CD1c-positive myeloid dendritic cell (primary cell): ENCODE data around the gene MAP3K5.
"Not testable (repeated sequence)": the region's sequence is repeated elsewhere in the genome, so short reads cannot be mapped to it uniquely, and the experiment has no call there.

ENCODE experiments used
- DNase-seq: peaks from one replicate; pipeline ENCODE4 v3.0.0-alpha.2; 2016; ENCODE audit errors: extremely low spot score

The MAP3K5 gene, protein sequence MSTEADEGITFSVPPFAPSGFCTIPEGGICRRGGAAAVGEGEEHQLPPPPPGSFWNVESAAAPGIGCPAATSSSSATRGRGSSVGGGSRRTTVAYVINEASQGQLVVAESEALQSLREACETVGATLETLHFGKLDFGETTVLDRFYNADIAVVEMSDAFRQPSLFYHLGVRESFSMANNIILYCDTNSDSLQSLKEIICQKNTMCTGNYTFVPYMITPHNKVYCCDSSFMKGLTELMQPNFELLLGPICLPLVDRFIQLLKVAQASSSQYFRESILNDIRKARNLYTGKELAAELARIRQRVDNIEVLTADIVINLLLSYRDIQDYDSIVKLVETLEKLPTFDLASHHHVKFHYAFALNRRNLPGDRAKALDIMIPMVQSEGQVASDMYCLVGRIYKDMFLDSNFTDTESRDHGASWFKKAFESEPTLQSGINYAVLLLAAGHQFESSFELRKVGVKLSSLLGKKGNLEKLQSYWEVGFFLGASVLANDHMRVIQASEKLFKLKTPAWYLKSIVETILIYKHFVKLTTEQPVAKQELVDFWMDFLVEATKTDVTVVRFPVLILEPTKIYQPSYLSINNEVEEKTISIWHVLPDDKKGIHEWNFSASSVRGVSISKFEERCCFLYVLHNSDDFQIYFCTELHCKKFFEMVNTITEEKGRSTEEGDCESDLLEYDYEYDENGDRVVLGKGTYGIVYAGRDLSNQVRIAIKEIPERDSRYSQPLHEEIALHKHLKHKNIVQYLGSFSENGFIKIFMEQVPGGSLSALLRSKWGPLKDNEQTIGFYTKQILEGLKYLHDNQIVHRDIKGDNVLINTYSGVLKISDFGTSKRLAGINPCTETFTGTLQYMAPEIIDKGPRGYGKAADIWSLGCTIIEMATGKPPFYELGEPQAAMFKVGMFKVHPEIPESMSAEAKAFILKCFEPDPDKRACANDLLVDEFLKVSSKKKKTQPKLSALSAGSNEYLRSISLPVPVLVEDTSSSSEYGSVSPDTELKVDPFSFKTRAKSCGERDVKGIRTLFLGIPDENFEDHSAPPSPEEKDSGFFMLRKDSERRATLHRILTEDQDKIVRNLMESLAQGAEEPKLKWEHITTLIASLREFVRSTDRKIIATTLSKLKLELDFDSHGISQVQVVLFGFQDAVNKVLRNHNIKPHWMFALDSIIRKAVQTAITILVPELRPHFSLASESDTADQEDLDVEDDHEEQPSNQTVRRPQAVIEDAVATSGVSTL (N-terminal part only)

DNA sequence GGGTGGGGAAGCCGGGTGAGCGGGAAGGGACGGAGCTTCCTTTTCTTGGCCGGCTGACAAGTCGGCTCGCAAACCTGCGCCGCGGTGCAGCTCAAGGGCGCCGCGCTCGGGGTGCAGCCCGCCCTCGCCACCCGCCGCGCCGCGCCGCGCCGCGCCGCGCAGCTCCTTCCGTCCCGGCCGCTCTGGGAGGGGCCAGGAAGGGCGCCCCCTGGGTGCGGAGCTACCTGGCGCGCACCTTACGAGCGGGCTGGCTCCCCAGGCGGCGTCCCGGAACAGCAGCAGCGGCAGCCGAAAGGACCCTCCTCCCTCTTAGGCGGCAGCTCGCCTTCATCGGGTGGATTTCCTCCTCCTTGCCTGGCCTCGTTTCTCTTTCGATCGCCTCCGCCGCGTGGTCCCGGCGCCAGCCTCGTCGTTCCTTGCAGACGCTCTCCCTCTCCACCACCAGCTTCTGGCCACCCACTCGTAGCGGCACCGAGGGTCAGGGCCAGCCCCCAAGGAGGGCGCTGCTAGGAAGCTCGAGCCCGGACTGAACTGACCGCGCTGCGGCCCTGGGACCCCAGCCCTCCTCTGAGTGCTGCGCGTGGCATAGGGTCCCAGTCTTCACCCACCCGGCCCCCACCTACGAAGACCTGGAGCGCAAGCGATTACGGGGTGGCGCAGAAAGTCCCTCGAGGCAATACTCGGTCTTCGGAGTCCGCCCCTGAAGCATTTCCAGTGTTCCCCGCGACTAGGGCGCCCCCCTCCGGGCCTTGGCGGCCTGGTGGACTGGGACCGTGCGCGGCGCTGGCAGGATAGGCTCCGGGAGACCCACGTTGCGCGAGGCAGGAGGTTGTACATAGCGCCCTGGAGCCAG lies at the start of gene MAP3K5:
Gene MAP3K5, minus strand, starts transcription at position 68 of the 853 bp plus-strand sequence. CDS start 320 bp downstream, outside the sequence.
- peak; percentile 95 for DNase-seq

DNA sequence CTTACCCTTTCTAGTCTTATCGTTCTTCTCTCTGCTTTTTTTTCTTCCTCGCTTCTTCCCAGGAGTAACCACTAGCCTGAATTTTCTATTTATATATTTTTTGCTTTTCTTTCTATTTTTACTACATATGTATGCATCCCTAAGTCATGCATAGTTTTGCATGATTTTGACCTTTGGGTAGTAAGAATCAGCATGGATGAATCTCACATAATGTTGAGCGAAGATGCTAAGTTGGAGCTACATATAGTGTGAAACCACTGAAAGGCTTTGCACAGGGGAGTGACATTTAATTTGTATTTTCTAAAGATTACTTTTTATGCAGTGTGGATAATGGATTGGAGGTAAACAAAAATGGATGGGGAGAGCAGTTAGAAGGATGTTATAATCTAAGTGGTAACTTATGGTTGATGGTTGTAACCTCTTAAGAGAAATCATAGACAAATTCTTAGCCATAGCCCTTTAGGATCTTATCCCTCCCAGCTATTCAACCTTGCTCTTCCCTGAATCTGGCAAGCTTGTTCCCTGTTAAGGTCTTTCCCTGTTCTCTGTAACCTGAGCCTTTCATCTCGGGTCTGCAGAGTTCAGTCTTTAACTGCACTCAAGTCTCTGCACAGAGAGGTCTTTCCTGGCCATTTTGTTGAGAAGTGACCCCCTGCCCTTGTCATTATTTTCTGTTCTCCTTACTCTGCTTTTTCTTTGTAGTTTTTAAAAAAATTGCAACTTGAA lies 48.2 kb upstream of the MAP3K5 start:
- DNase-seq: no peak

DNA sequence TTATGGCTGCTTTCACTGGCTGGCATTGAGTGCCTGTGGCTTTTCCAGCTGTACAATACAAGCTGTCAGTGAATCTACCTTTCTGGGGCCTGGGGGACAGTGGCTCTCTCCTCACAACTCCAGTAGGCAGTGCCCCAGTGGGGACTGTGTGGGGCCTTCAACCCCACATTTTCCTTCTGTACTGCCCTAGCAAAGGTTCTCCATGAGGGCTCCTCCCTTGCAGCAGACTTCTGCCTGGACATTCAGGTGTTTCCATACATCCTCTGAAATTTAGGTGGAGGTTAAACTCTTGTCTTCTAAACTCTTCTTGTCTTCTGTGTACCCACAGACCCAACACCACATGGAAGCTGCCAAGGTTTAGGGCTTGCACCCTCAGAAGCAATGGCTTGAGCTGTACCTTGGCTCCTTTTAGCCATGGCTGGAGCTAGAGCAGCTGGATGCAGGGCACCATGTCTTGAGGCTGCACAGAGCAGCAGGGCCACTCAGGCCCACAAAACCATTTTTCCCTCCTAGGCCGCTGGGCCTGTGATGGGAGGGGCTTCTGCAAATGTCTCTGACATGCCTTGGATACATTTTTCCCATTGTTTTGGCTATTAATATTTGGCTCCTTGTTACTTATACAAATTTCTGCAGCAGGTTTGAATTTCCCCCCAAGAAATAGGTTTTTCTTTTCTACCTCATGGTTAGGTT lies 39.7 kb upstream of the MAP3K5 start:
- DNase-seq: no peak

DNA sequence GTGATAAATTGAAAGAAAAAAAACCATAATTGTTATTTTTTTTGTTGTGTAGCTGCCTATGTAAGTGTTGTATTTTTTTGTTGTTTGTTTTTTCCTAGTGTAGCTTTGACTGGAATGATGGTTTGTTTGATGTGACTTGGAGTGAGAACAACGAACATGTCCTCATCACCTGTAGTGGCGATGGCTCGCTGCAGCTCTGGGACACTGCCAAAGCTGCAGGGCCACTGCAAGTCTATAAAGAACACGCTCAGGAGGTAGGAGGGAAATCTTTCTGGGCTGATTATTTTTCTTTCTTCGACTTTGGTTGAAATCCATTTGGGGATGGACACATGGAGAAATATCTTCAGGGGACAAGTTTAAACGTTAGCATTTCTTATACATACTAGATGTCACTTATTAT lies 33.9 kb upstream of the MAP3K5 start:
- DNase-seq: no peak

DNA sequence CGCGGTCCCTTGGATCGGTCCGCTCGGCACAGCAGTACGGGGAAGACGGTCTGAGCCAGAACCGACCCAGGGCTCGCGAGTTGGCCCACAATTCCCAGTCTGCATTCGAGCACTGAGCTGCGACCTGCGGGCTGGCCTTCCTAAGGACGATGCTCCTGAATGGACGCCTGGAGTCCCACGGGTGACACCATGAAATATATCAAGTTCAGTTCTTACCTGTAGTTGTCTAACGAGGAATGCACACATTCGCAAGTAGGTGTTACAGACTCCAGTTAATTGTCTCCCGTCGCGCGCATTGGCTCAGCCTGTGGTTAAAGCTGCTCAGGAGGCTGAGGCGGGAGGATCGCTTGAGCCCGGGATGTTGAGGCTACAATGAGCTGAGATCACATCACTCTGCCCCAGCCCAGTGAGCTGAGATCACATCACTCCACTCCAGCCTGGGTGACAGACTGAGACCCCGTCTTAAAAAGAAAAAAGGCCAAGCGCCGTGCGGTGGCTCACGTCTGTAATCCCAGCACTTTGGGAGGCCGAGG lies 30.9 kb upstream of the MAP3K5 start:
- no peak for DNase-seq

DNA sequence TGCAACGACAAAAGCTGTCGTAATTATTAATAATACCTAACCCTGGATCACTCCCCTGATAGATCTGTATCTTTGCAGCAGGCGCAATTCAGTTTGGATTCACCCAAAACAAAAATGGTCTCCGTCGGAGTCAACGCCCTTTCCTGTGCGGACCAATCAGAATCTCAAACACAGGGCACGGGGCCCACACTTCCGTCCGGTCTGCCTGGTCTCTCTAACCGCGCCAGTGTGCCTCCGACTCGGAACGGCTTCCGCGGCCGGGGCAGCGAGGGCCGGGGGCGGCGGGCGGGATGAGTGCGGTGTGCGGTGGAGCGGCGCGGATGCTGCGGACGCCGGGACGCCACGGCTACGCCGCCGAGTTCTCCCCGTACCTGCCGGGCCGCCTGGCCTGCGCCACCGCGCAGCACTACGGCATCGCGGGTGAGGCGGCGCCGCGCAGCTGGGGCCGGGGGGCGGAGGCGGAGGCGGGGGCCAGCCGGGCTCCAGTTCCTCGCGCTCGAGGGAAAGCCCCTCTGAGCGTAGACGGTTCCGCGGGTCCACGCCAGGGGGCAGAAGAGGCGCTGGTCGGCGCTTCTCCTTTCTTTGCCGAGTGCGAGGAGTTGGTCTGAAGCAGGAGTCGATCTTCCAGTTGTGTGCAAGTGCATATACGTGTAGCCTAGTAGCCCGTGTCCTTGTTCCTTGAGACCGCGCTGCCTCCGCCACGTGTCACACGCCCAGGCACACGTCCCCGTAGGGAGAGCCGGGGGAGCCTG lies 30.3 kb upstream of the MAP3K5 start, which contains the start of gene PEX7:
Gene PEX7, plus strand, starts transcription at position 217 of the 752 bp plus-strand sequence. Its CDS starts 74 bp downstream, at position 291.
- DNase-seq: peak; percentile 94

DNA sequence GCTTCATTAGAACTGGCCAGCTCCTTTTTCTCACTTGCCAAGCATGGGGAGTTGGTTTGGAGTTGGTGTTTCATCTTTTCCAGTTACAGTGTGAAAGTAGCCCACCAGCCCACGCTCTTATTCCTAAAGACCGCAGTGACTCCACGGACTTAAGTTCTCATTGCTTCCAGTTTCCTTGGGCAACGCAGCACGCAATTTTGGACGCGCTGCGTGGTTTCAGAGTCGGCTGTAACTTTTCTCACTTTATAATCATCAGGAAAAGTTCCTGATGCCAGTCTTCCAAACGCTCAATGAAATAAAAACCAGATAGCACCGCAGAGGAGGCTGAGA lies 29.7 kb upstream of the MAP3K5 start:
- peak; percentile 55 for DNase-seq

DNA sequence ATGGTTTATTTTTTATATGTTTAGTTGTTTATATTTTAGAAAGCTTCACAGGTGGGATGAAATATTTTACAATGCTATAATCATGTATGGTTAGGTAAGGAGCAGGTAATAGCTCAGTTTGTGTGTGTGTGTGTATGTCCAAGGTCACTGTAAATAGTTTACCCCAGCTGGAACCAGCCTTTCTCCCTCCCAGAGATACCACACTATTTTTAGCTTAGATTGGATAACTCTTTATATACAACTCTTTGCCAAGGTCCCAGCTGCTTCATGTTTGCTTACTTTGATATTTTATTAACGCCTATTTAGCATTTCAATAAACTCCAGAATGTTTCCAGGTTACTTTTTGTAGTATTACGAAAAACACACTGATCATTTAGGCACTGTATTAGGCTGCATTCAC lies 28.3 kb upstream of the MAP3K5 start:
- no peak for DNase-seq

DNA sequence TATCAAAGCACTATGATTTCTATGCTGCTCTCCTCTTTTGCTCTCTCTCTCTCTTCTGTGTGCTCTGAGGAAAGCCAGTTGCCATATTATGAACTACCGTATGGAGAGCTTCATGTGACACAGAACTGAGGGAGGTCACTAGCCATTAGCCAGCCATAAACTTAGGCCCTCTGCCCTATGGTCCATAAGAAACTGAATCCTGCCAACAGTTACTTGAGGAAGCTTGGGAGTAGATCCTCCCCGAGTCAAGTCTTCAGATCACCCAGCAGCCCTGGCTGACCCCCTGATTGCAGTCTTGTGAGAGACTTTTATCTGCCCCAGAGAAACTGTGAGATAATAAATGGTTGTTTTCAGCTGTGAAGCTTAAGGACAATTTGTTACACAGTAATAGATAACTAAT lies 24.4 kb upstream of the MAP3K5 start:
- DNase-seq: no peak

DNA sequence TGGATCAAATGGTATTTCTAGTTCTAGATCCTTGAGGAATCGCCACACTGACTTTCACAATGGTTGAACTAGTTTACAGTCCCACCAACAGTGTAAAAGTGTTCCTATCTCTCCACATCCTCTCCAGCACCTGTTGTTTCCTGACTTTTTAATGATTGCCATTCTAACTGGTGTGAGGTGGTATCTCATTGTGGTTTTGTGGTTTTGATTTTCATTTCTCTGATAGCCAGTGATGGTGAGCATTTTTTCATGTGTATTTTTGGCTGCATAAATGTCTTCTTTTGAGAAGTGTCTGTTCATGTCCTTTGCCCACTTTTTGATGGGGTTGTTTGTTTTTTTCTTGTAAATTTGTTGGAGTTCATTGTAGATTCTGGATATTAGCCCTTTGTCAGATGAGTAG lies 23.3 kb upstream of the MAP3K5 start:
- not testable (repeated sequence) for DNase-seq

DNA sequence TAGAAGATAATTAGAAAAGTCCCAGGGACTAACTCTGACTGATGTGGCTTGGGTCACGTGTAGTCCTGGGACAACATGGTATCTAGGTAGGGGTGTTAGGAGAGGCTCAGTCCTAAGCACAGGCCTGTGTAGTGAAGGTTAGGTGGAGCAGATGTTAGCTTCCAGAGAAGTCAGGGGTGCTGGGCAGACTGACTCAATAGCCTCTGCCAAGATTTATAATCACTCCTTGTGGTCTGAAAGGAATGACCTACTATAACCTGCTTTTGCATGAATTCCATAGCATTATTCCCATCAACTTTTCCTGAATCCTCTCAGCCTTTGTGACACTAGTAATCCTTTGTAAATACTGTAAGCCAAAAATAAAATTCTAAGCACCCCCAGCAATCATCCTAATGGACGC lies 19.9 kb upstream of the MAP3K5 start:
- no peak for DNase-seq

DNA sequence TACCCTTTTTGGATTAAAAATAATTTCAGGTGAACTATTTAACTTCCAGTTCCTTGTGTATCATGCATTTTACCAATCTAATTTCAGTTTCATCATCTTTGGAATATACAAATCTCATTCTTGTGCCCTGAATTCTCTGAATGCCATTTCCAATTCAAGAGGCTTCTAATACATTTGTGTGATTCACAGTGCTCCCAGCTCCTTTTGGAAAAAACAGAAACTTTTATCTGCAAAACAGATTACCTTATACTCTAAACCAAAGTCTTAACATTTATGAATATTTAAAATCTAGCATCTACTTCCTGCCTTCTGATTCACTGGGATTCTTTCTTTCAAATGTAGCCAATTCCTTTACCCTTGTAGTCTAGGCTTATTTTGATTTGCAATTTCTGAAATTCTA lies 19.0 kb upstream of the MAP3K5 start:
- no peak for DNase-seq

DNA sequence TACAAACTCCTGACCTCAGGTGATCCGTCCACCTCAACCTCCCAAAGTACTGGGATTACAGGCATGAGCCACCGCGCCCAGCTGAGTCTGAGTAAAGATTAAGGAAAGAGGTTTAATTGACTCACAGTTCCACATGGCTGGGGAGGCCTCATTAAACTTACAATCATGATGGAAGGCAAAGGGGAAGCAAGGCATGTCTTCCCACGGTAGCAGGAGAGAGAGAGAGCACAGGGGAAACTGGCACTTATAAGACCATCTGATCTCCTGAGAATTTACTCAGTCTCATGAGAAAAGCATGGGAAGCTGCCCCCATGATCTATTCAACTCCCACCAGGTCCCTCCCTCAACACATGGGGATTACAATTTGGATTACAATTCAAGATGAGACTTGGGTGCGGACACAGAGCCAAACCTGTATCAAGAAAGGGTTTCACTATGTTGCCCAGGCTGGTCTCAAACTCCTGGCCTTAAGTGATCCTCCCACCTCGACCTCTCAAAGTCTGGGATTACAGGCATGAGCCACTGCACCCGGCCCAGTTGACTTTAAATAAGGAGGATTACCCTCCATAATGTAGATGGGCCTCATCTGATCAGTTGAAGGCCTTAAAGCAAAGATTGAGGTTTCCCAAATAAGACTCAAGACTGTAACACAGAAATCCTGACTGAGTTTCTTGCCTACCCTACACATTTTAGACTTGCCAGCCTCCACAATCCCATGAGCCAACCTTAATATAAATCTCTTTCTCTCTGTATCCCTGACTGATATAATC lies 17.0 kb upstream of the MAP3K5 start:
- no peak for DNase-seq

DNA sequence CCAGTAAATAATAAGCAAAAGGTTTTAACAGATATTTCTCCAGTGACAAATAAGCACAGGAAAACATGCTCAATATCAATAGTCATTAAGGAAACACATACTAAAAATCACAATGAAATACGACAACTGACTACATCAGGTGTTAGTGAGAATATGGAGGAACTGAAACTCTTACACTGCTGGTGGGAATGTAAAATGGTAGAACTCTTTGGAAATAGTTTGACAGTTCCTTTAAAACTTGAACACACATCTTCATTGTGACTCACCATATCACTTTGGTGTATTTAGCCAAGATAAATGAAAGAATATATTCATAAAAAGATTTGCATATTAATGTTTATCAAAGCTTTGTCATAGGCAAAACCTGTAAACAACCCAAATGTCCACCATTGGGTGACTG lies 11.3 kb upstream of the MAP3K5 start:
- peak; percentile 47 for DNase-seq

DNA sequence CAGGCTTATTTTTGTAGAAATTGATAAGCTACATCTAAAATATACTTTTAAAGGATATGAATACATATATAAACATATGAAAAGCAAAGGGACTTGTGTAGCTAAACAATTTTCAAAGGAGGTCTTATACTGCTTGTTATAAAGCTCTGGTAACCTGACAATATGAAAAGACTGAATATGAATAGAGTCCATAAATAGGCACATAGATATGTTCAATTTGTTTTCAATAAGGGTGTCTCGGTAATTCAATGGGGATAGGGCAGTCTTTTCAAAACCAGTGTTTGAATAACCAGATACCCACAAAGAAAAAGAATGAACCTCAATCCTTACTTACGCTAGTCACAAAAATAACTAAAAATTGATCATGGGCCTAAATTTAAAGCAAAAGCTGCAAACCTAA lies 9.3 kb upstream of the MAP3K5 start:
- no peak for DNase-seq

DNA sequence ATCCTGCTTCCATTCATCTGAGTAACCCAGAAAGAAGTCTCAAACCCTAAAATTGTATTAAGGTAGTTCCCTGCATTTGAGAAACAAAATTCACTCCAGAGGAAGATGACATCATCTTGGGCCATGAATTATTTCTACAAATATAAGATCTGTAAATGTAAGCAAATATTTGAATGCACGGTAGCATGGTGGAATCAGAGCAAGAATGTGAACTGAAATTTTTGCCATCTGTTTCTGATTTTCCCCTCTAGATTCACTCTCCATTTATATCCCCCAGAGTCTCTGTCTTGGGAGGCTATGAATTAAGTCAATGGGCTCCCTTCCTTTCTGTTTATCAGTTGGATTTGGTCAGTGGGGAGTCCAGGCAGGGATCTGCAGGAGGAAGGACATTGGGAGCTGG lies 5.8 kb upstream of the MAP3K5 start:
- DNase-seq: no peak

DNA sequence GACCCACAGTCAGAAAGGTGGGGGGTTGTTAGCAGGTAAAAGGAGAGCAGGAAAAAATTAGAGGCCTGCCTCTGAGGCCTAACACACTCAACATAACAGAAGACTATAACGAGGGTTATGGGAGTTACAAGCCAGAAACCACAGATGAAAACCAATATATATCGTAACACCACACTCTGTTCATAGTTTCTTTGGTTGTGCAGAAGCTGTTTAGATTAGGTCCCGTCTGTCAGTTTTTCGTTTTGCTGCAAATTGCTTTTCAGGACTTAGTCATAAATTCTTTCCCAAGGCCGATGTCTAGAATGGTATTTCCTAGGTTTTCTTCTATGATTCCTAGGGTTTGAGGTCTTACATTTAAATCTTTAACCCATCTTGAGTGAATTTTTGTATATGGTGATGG lies 3.7 kb upstream of the MAP3K5 start:
- DNase-seq: no peak

DNA sequence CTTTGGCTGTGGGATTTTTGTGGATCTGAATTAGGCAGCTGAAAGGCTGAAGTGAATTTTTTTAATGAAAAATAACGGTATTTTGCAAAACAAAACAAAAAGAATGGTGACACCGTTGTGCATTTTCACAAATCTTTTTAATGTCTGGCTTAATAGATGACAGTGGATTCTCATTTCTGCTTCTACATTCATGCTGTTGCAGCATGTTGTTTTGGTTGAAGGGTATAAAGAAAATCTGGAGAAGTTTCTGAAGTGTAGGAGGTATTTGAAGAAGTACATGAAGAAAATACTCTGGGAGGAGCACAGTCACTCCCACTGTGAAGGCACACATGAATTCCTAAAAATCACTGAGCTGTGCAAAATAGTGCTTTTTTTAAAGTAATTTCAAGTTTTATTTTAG lies 3.1 kb upstream of the MAP3K5 start:
- peak; percentile 55 for DNase-seq
